ENCODE results near the gene AK8.

DNA sequence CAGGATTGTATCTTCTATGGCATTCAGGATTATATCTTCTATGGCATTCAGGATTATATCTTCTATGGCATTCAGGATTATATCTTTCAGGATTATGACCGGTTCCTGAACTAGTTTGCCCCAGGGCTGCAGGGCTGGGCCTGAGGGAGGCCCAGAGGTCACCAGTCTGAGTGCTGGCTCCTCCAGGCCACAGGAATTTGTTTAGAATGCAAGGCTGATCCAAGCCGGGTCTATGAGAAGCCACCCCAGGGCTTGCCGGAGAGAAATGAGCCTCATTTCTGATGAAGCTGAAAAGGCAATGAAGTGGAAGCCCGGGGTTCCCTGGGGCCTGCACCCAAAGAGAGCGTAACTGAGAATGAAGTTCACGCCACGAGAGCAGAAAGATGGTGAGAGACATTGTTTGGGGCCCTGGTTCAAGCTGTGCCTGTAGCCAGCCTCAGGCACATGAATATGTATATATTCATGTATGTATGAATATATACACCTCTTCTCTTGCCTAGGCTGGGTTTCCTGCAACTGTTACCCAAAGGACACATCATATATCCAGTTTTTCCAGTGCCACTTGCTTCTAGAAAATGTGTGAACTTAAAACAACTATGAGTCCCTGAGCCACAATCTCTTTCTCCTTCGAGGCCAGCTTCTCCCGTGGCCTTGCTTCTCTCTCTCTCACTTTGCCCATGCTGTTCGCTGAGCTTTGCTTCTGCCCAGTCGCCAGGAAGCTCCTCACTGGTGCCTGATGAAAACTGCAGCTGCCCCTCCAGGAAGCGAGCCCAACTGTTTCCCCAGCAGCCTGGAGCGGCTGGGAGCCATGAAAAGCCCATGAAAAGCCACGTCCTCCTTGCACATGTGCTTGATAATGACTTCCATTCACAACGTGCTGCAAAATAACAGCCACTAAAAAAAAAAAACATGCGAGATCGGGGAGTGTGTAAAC lies 145.5 kb downstream of the AK8 start:
- TF ChIP-seq EZH2phosphoT487 (IDR thresholded peaks at IDR 0.05; ENCODE audit: borderline replicate concordance) (no peak), CTCF (conservative IDR thresholded peaks at IDR 0.05; ENCODE audit: low read length) (no peak)

Measured in Loucy (cell line).